ENCODE data around the gene BCAS3.

BCAS3 gene

GRCh38 chr17:61254904-61255303 lies 577.3 kb downstream of the BCAS3 start:
- TF ChIP-seq CTCF (IDR thresholded peaks at IDR 0.05; ENCODE audit: extremely low read depth, missing control alignments), result no peak
- no peak for DNase-seq (ENCODE audit: low spot score)

GRCh38 chr17:61255647-61256046 lies 578.0 kb downstream of the BCAS3 start:
- DNase-seq (ENCODE audit: low spot score), result no peak
- TF ChIP-seq CTCF (IDR thresholded peaks at IDR 0.05; ENCODE audit: extremely low read depth, missing control alignments), result no peak

- TF ChIP-seq CTCF (IDR thresholded peaks at IDR 0.05; ENCODE audit: extremely low read depth, missing control alignments), result no peak
- DNase-seq (ENCODE audit: low spot score), result no peak
These were observed 581.7 kb downstream of the BCAS3 start for GRCh38 chr17:61259360-61259759.

GRCh38 chr17:61260071-61260797 lies 582.6 kb downstream of the BCAS3 start:
- no peak for TF ChIP-seq CTCF (IDR thresholded peaks at IDR 0.05; ENCODE audit: extremely low read depth, missing control alignments)
- no peak for DNase-seq (ENCODE audit: low spot score)

GRCh38 chr17:61261001-61261637 lies 583.5 kb downstream of the BCAS3 start:
- DNase-seq (ENCODE audit: low spot score), result no peak
- no peak for TF ChIP-seq CTCF (IDR thresholded peaks at IDR 0.05; ENCODE audit: extremely low read depth, missing control alignments)

GRCh38 chr17:61265397-61265796 lies 587.7 kb downstream of the BCAS3 start:
- TF ChIP-seq CTCF (IDR thresholded peaks at IDR 0.05; ENCODE audit: extremely low read depth, missing control alignments), result no peak
- DNase-seq (ENCODE audit: low spot score), result no peak

- DNase-seq (ENCODE audit: low spot score), result no peak
- no peak for TF ChIP-seq CTCF (IDR thresholded peaks at IDR 0.05; ENCODE audit: extremely low read depth, missing control alignments)
These were observed 590.2 kb downstream of the BCAS3 start for GRCh38 chr17:61267847-61268246.

Data from GM20000 (cell line).